Cerebellar nuclear complex (tissue), 1 donor: ENCODE data around the gene MYBBP1A.

Experiments used
- DNase-seq, 2 experiments: peaks; one replicate each; lab custom pipeline; 2025; lab: John Stamatoyannopoulos, UW

Gene MYBBP1A

GRCh38 chr17:4536742-4537411, 18.3 kb downstream of the MYBBP1A start:
- no peak for DNase-seq

- no peak for DNase-seq
Measured at GRCh38 chr17:4536259-4536741, 18.9 kb downstream of the MYBBP1A start.

GRCh38 chr17:4535667-4536258, 19.4 kb downstream of the MYBBP1A start:
- DNase-seq: no peak

- no peak for DNase-seq
Measured at GRCh38 chr17:4534928-4535666, 20.1 kb downstream of the MYBBP1A start.

DNA sequence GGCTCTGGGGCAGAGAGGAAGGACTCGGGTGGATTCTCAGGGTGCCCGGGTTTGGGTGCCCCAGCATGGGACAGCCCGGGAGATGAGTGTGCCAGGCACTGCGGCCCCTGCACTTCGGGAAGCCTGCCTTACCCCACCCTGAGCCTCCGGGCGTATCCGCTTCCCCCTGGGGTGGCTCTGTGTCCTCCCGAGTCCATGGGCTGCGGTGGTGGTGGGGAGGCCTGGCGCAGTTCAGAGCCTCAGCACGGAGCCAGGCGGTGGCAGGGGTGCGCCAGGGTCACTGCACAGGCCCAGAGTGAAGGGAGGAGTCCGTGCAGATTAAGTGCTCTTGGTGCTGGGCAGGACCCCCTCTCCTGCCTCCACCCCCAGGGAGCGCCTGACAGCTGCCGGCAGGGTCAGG, 20.7 kb downstream of the MYBBP1A start:
- no peak for DNase-seq

- DNase-seq: no peak
Measured at GRCh38 chr17:4533523-4534504, 21.4 kb downstream of the MYBBP1A start.

DNA sequence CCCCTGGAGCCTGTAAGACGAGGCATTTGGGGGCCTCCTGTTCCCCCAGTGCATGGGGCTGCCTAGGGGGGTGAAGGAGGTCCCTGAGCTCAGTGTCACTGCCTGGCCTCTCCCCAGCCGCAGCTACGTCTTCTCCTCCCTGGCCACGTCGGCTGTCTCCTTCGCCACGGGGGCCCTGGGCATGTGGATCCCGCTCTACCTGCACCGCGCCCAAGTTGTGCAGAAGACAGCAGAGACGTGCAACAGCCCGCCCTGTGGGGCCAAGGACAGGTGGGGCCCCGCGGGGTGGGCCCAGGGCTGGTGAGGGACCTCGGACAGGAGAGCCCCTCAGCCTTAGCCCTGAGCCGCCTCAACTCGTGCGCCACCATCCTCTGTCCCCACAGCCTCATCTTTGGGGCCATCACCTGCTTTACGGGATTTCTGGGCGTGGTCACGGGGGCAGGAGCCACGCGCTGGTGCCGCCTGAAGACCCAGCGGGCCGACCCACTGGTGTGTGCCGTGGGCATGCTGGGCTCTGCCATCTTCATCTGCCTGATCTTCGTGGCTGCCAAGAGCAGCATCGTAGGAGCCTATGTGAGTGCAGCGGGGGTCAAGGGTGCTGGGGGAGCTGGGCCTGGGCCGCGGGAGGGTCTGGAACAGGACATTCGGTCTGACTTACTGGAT, 22.2 kb downstream of the MYBBP1A start:
- no peak for DNase-seq

- no peak for DNase-seq
Measured at GRCh38 chr17:4531988-4532736, 23.0 kb downstream of the MYBBP1A start.

DNA sequence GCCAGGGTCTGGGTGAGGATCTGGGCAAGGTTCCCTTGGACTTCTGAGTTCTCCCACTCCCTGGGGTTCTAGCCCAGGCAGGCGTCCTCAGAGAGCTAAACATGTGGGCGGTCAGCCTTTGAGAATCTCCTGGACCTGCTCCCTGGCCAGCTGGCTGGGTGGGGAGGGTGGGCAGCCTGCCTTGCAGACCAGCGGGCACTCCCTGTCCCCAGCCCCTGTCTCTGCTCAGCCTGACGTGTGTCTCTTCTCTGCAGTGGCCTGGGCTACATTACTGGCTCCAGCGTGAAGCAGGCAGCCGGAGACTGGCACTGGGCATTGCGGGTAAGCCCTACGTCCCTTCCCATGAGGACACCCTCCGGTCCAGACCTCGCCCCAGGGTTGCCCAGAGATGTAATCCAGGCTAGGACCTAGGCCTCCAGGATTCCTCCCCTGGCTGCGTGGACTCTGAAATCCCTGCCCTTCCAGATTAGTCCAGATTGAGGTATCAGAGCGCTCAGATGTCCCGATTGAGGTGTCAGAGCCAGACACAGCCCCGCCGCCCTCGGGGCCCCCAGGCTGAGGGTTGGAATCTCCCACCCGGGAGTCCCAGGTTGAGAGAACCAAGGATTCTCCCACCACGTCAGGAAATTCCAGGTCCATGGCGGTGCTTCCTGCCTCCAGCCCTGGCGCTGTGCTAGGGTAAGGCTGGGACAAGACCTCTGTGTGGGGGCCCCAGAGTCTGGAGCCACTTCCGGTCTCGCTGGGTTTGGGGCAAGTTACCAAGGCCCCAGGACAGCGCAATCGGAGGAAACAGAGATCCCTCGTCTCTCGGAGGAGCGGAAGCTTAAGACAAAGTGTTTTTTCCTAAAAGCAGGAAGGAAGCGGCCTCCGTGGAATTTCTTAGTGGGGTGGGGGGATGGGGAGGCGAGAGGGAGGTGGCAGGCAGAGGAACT, 24.1 kb downstream of the MYBBP1A start:
- DNase-seq: no peak

DNA sequence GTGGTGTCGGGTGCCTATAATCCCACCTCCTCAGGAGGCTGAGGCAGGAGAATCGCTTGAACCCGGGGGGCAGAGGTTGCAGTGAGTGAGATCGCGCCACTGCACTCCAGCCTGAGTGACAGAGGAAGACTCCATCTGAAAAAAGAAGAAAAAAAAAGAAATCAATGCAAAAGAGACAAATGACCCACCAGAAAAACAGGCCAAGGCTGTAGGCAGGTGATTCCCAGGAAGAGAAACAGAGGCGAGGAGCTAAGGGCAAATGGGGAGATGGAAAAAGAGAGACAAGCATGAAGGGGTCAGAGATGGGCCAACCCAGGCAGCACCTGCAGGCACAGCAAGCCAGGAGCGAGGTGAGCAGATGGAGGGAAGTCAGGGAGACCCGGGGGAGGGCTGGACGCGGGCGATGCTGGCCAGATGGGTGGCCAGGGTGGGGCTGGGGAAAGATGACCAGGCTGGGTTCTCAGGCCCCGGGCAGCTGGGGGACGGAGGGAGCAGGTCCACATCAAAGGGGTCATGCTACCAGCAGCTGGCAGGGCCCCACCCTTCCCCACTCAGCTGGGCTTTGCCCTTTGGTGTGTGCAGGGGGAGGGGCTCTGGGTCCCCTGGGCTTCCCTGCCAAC, 25.5 kb downstream of the MYBBP1A start:
- DNase-seq: no peak

DNA sequence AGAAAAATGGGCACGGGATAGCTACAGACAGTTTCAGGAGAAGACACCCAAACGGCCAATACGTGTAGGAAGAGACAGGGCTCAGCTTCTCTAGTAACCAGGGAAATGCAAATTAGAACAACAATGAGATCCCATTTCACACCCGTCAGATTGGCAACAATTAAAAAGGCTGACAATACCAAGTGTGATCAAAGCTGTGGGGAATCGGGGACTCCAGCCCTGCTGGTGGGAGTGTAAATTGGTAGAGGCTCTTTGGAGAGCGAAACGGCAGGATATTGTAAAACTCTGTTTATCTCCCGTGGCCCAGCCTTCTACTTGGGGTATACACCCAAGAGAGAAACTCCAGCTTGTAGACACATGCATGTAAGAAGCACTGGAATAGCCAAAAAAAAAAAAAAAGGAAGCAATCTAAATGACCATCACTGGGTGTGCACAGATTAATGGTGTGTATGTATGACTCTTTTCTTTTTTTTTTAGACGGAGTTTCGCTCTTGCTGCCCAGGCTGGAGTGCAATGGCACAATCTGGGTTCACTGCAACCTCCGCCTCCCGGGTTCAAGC, 27.5 kb downstream of the MYBBP1A start:
- DNase-seq: no peak

DNA sequence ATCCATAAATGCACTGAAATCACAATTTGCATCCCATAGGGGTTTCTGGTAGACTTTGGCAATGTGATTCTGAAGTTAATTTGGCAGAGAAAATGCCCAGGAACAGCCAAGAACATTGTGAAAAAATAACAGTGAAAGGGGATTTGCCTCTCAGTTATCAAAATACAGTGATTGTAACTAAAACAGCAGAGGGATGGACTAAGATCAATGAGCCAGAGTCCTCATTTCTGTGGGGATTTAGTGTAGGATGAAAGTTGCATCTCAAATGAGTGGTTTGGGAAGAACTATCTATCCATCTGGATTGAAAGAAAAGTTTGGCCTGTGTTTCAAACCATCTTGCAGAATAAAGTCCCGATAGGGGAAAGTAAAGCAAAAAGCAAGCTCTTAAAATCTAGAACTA, 28.1 kb downstream of the MYBBP1A start:
- no peak for DNase-seq

DNA sequence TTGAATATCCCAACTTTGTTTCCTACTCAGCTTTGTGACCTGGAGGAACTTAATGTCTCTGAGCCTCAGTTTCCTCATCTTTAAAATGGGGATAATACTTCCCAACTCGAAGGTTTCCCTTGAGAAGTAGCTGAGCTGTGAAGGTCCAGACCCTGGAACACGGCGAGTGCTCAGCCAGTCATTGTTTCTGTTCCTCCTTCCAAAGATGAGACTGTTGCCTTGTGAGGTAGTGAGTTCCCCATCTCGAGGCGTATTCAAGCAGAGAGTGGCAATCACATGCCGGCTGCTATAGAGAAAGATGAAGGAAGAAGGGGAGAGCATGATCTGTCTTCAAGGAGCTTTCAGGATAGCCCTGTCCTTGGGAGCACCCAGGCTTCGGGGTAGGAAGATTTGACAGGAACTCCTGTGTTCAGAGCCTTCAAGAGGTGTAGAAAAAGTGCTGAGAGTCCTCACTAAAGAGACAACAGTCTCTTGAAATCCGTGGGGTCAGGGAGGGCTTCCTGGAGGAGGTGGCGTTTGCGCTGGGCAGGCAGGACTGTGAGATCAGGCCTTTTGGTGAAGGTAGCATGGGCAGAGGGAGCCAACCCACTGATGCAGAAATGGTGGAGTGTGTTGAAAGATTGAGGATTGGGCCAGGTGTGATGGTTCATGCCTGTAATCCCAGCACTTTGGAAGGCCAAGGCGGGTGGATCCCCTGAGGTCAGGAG, 29.3 kb downstream of the MYBBP1A start:
- no peak for DNase-seq

DNA sequence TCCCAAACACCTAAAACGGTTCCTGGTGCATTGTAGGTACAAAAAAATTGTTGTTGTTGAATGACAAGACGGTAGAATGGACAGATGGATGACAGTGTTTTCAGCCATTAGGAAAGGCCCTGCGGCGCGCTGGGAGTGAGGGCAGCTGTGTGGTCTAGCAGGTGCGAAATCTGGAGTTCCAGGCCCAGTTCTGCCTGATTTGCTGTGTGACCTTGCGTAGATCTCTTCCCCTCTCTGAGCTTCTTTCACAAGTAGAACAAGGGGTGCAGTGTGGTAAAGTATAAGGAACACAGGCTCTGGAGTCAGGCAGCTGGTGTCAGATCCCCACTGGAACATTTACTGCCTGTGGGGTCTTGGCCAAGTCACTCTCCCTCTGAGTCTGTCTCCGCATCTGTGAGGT, 31.2 kb downstream of the MYBBP1A start:
- DNase-seq: no peak

- DNase-seq: no peak
Measured at GRCh38 chr17:4522661-4523060, 32.5 kb downstream of the MYBBP1A start.

GRCh38 chr17:4520894-4521600, 34.1 kb downstream of the MYBBP1A start:
- DNase-seq: no peak
